GM12873 (cell line): ENCODE results near the gene GPC3.

ENCODE experiments used
- TF ChIP-seq, protein P1 (sequence below): IDR thresholded peaks from 2 replicates; pipeline ENCODE4 v1.5.1; 2012; ENCODE audit warnings: low read depth, mild to moderate bottlenecking, moderate library complexity, low read length, control low read depth; ENCODE audit not compliant: insufficient read depth; ENCODE audit errors: missing control alignments

GPC3 gene

DNA sequence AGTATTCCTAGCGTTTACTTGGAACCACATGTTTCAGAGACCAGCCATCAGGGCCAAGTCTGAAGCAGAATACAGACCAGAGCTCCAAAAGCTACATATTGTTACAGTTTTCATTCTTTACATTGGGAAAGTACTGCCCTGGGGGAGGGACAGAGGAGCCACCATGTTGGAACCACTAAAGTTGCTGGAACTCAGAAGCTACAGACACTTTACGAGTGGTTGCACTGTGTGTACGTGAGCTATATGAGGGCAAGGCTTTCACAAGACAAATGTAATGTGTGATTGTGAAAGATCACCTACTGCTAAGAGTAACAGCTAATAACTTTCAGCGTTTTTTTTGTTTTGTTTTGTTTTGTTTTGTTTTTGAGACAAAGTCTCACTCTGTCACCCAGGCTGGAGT lies 11.7 kb downstream of the GPC3 start:
- TF ChIP-seq, protein P1, sequence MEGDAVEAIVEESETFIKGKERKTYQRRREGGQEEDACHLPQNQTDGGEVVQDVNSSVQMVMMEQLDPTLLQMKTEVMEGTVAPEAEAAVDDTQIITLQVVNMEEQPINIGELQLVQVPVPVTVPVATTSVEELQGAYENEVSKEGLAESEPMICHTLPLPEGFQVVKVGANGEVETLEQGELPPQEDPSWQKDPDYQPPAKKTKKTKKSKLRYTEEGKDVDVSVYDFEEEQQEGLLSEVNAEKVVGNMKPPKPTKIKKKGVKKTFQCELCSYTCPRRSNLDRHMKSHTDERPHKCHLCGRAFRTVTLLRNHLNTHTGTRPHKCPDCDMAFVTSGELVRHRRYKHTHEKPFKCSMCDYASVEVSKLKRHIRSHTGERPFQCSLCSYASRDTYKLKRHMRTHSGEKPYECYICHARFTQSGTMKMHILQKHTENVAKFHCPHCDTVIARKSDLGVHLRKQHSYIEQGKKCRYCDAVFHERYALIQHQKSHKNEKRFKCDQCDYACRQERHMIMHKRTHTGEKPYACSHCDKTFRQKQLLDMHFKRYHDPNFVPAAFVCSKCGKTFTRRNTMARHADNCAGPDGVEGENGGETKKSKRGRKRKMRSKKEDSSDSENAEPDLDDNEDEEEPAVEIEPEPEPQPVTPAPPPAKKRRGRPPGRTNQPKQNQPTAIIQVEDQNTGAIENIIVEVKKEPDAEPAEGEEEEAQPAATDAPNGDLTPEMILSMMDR = no peak

DNA sequence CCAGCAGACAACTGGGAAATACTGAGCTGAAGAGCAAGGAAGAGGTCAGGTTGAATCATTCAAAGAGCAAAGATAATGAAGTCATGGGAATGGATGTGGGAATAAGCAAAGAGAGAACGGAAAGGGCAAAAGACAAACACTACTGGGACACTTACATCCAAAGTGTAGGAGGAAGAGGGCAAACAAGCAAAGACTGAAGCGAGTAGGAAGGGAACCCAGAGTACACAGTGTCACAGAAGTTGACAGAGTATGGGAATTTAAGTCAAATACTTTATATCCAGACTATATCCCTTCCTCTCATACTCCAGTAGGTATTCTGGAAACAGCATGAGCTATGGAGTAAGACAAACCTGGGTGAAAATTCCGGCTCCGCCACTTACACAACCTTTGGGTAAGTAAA lies 12.5 kb downstream of the GPC3 start:
- TF ChIP-seq, protein P1 = no peak

DNA sequence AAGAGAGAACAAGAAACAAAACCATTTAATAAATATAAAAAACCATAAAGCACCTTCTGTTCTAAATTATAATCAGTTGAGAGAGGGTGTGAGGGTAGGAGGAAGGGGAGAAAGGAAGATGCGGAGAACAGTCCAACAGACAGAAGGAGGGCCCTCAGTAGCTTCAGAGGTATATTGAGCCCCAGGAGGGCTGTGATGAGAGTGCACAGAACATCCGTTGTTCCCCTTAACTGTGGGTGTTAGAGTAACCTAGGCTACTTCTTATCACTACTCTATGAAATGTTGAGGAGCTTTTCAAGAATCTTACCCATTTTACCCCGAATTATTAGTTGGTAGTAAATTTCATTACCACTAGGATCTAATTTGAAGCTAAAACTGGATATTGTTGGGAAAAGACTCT lies 13.8 kb downstream of the GPC3 start:
- TF ChIP-seq, protein P1 = no peak

DNA sequence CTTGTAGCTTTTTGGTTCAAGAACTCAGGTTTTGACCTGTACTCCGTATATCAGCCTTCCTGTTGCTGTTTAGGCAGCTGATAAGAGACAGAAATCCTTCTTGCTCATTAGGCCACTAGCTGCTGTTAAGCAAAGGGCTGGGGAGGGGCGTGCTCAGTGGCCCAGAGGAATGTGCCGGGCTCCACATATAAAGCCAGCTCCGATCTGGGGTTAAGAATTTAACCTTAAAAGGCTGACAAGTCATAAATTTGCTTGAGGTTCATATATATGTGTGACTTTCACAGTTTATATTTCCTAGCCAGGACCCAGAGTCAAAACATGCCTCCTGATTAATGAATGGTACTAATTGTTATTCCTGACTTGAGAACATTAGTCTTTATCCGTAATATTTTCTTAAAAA lies 15.3 kb downstream of the GPC3 start:
- TF ChIP-seq, protein P1 = no peak

DNA sequence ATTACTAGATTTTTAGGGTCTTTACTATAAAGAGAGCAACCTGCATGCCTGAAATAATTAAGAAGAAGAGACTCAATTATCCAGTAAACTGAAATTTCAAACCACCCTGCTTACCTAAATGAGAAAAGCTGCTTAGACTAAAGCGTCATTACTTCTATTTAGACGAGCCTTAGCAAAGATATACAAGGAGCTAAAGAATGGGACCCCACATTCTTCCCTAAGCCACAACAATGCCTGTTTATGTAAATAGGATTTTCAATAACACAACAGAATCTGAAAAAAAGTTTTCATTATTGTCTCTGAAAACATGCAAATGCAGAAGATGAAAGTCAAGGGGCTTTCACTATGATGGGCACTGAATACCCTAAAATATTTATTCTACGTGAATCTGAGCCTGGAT lies 16.2 kb downstream of the GPC3 start:
- TF ChIP-seq, protein P1 = no peak

DNA sequence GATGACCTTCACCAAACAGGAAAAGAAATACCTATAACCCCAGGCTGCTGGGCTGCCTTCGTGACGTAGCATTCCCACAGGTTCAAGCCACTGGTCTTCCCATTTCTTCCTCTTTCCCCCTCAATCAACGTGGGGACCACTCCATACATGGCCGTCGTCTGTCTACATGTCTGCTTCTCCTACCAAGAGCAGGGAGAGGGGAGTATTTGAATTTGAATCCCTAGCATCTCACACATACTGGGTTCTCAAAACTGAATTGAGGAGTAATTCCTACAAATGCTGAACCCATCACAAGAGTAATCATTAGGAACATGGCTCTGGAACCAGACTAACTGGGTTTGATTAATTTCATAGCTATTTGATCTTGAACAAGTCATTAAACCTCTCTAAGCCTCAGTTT lies 17.3 kb downstream of the GPC3 start:
- TF ChIP-seq, protein P1 = no peak

DNA sequence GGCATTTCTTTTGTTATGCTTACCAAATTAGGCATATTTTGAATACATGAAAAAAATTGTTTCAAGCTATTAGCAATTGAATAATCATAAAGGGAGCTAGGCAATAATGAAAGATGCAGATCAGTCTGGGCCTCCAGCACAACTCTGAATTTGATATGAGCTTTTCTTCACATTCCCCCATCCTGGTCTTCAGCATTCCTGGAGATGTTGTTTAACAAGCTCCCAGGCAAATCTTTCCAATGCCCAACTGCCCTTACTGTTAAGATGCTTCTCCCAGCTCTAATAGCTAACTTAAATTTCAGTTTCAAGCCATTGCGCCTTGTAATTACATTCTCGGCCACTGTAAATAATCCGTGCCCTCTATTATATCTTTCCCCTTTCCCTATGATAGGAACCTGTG lies 19.2 kb downstream of the GPC3 start:
- TF ChIP-seq, protein P1 = no peak

DNA sequence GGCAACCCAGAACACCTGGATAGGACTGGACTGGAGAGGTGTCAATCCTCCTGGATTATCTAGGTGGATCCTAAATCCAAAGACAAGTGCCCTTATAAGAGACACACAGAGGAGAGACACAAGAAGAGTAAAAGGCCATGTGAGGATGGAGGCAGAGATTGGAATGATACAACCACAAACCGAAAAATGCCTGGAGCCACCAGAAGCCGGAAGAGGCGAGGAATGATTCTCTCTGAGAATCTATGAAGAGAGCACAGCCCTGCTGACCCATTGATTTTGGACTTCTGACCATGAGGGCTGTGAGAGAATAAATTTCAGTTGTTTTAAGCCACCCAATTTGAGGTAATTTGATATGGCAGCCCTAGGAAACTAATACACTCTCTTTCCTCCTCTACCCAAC lies 20.1 kb downstream of the GPC3 start:
- TF ChIP-seq, protein P1 = no peak
